ENCODE measurements around the gene CNTN5. TPM values are rescaled to one million over a fixed set of nuclear protein-coding genes. Genes with fewer than 3 reads are reported as not detected.

CNTN5 gene
- total RNA-seq, 1 experiment from 2014 or later: not detected

DNA sequence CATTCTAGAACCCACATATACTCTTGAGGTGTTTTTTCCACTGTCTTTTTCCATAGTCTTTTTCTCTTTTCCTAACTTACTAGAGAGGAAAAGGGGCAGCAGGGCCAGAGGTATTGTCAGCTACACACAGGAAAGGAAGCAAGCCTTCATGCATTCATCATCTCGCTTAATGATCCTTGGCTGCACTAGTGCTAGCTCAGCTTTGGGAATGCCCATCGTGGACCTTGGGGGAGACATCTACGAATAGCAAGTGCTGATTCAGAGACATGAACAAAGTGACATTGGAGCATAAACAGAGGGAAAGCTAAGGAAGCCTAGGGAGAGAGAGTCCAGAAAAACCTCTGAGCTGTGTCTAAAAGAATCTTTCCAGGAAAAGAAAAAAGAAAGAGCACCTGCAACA is 1200.1 kb downstream of the CNTN5 start:
- H2BK12ac ChIP-seq (ENCODE audit: insufficient read length, low read depth, low read length): no peak overlapping the region
- H3K79me1 ChIP-seq (ENCODE audit: insufficient read depth, low read depth, low read length, poor library complexity, severe bottlenecking): no peaks in the 10 kb centered on the region
- no peak overlapping the region for H3K23ac ChIP-seq (ENCODE audit: insufficient read length, low read depth, low read length)
- H3K4ac ChIP-seq (ENCODE audit: low read depth, low read length): no peak overlapping the region
- H4K8ac ChIP-seq (replicated peaks; ENCODE audit: insufficient read length, low read depth, low read length): no peak overlapping the region
- no peaks in the 10 kb centered on the region for H3K23me2 ChIP-seq (ENCODE audit: insufficient read length, low read depth, low read length, poor library complexity, severe bottlenecking)
- no peak overlapping the region for H2AK5ac ChIP-seq (ENCODE audit: insufficient read length, low read length)
- no peak overlapping the region for H3K4me2 ChIP-seq (ENCODE audit: insufficient read depth, insufficient read length, low read length)
- H4K5ac ChIP-seq (ENCODE audit: insufficient read length, low read depth, low read length): no peak overlapping the region
- no peak for DNase-seq
- no peak overlapping the region for H4K91ac ChIP-seq (ENCODE audit: insufficient read length, low read depth, low read length)
- H4K20me1 ChIP-seq (ENCODE audit: control insufficient read depth, insufficient read depth, insufficient read length): no peaks in the 10 kb centered on the region
- no CpG with 5 or more reads among the region's 3 CpGs for WGBS (ENCODE audit: extremely low coverage, insufficient read length, low lambda C conversion rate)
- H3K9me3 ChIP-seq (ENCODE audit: control insufficient read depth, low read depth, low read length): no peaks in the 10 kb centered on the region
- H3T11ph ChIP-seq (ENCODE audit: low read length): no peak overlapping the region
- no peak overlapping the region for H3K18ac ChIP-seq (ENCODE audit: insufficient read length, low read depth, low read length)
- Mint-ChIP-seq H3K9me3 (no peaks in the 10 kb centered on the region), H3K4me1 (peaks cover 10 to 13% of the 10 kb centered on the region in 2 experiments), H3K4me3 (no peak overlapping the region), H3K36me3 (ENCODE audit: insufficient read depth in 1 of 3, low read depth in 3 of 3) (no peaks in the 10 kb centered on the region), H3K27me3 (ENCODE audit: low read depth) (no peaks in the 10 kb centered on the region), H3K27ac (no peak overlapping the region)
- H3K56ac ChIP-seq (ENCODE audit: insufficient read length, low read depth, low read length): no peak overlapping the region
- H2BK120ac ChIP-seq (ENCODE audit: low read depth, low read length, poor library complexity, severe bottlenecking): no peak overlapping the region
- H2BK15ac ChIP-seq (ENCODE audit: low read depth, low read length): no peak overlapping the region
- TF ChIP-seq, protein P1, sequence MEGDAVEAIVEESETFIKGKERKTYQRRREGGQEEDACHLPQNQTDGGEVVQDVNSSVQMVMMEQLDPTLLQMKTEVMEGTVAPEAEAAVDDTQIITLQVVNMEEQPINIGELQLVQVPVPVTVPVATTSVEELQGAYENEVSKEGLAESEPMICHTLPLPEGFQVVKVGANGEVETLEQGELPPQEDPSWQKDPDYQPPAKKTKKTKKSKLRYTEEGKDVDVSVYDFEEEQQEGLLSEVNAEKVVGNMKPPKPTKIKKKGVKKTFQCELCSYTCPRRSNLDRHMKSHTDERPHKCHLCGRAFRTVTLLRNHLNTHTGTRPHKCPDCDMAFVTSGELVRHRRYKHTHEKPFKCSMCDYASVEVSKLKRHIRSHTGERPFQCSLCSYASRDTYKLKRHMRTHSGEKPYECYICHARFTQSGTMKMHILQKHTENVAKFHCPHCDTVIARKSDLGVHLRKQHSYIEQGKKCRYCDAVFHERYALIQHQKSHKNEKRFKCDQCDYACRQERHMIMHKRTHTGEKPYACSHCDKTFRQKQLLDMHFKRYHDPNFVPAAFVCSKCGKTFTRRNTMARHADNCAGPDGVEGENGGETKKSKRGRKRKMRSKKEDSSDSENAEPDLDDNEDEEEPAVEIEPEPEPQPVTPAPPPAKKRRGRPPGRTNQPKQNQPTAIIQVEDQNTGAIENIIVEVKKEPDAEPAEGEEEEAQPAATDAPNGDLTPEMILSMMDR (conservative IDR thresholded peaks at IDR 0.05): no peak
- H3K27ac ChIP-seq (ENCODE audit: insufficient read length, low read depth, low read length): no peak overlapping the region
- no peaks in the 10 kb centered on the region for H3K27me3 ChIP-seq (ENCODE audit: insufficient read depth, low read length)
- no peak overlapping the region for H3K9ac ChIP-seq (ENCODE audit: extremely low read depth, insufficient read length, low read length)
- no peaks in the 10 kb centered on the region for H3K4me1 ChIP-seq (ENCODE audit: insufficient read depth, low read length)
- H2AFZ ChIP-seq (ENCODE audit: low read length): no peak overlapping the region
- no peak overlapping the region for H2BK5ac ChIP-seq (ENCODE audit: insufficient read length, low read length)
- no peaks in the 10 kb centered on the region for H3K79me2 ChIP-seq (ENCODE audit: insufficient read depth, low read length)
- H2BK20ac ChIP-seq (ENCODE audit: low read depth, low read length, poor library complexity, severe bottlenecking): no peak overlapping the region
- H3K14ac ChIP-seq (ENCODE audit: insufficient read depth, low read length): no peak overlapping the region
